ENCODE results near the gene CCDC148.
"Not testable (repeated sequence)": the region's sequence is repeated elsewhere in the genome, so short reads cannot be mapped to it uniquely, and the experiment has no call there.

The CCDC148 gene

GRCh38 chr2:158351466-158351816 is 105.1 kb downstream of the CCDC148 start:
- DNase-seq (ENCODE audit: low spot score): not testable (repeated sequence)

DNA sequence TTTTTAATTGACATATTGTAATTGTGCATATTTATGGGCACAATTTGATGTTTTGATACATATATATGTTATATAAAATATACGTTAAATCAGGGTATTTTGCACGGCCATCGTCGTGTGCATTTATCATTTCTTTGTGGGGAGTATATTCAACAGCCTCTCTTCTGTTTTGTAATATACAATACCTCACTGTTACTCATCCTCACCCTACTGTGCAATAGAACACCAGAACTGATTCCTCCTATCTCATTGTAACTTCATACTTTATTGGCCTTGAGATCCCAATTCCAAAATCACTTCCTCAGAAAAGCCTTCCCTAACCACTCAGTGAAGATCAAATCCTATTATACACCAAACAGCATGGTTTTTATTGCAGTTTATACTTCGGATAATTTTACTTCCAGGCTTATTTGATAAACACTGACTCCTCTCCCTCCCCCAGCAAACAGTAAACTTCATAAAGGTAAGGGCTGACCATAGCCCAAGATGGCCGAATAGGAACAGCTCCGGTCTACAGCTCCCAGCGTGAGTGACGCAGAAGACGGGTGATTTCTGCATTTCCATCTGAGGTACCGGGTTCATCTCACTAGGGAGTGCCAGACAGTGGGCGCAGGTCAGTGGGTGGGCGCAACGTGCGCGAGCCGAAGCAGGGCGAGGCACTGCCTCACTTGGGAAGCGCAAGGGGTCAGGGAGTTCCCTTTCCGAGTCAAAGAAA is 105.6 kb downstream of the CCDC148 start:
- not testable (repeated sequence) for DNase-seq (ENCODE audit: low spot score)

GRCh38 chr2:158346032-158346431 is 110.5 kb downstream of the CCDC148 start:
- no peak for DNase-seq (ENCODE audit: low spot score)

DNA sequence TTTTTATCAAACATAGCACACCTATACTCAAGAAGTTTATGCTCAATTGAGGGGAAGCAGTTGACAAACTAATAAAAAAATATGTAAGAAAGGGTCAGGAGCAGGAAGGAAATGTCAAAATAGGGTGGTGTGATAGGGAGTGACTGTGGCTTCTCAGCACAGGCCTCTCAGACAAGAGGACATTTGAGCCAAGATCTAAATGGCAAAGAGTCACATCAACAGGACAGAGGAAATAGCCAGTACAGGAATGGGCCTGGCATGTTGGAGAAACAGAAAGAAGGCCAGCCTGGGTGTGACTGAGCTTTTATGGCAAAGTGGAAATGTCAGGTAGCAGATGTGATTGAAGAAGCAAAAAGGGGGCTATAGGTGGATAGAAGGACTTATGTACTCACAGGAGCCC is 117.0 kb downstream of the CCDC148 start:
- no peak for DNase-seq (ENCODE audit: low spot score)

GRCh38 chr2:158337018-158337417 is 119.5 kb downstream of the CCDC148 start:
- DNase-seq (ENCODE audit: low spot score): no peak

- not testable (repeated sequence) for DNase-seq (ENCODE audit: low spot score)
Measured at GRCh38 chr2:158331799-158332198, 124.8 kb downstream of the CCDC148 start.

DNA sequence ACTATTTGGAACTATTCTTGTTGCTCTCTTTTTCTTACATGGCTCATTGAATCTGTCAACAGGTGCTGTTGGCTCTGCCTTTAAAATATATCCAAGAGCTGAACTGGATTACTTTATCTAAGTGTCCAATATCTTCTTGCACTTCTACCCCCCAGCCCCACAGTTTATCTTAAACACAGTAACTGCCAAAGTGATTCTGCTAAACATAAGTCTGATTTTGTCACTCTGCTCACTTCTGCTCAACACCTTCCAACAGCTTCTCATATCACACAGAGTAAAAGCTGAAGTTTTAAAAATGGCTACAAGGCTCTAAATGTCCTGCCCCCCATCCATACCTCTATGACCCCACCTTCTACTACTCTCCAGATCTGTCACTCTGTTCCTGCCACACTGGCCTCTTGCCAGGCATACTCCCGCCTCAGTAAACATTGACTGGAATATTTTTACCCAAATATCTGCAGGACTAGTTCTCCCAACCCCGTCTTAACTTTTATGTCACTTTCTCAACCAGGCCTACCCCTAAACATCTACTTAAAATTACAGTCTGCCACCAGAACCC is 130.7 kb downstream of the CCDC148 start:
- no peak for DNase-seq (ENCODE audit: low spot score)

DNA sequence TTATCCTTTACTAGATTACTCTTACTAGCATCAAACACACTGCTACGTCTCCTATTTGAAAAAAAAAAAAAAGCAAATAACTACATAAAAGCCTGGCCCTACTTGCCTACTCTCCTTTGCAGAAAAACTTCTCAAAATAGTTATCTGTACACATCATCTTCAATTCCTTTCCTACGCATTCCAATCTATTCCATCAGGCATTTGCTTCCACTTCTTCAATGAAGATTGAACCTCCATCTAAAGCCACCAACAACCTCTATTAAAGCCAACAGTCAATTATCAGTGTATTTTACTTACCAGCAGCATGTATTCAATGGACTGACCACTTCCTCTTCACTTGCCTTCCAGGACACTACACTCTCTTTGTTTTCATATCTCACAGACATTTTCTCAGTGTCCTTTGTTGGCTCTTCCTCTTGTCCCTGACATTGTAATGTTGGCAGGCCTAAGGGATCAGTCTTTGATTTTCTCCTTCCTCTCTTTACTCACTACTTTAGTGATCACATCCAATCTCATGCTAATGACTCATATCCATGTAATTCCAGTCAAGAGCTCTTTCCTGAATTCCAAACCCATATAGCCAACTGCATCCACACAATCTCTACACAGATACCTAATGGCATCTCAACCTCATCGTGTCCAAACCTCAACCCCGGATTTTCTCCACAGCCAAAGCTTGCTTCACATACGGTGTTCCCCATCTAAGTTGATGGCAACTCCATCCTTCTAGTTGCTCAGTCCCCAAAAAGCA is 131.3 kb downstream of the CCDC148 start:
- DNase-seq (ENCODE audit: low spot score): no peak

- no peak for DNase-seq (ENCODE audit: low spot score)
Measured at GRCh38 chr2:158323381-158323780, 133.2 kb downstream of the CCDC148 start.

GRCh38 chr2:158321264-158321663 is 135.3 kb downstream of the CCDC148 start:
- DNase-seq (ENCODE audit: low spot score): peak; percentile 38

GRCh38 chr2:158319269-158319668 is 137.3 kb downstream of the CCDC148 start:
- DNase-seq (ENCODE audit: low spot score): no peak

- DNase-seq (ENCODE audit: low spot score): no peak
Measured at GRCh38 chr2:158317642-158318041, 138.9 kb downstream of the CCDC148 start.

DNA sequence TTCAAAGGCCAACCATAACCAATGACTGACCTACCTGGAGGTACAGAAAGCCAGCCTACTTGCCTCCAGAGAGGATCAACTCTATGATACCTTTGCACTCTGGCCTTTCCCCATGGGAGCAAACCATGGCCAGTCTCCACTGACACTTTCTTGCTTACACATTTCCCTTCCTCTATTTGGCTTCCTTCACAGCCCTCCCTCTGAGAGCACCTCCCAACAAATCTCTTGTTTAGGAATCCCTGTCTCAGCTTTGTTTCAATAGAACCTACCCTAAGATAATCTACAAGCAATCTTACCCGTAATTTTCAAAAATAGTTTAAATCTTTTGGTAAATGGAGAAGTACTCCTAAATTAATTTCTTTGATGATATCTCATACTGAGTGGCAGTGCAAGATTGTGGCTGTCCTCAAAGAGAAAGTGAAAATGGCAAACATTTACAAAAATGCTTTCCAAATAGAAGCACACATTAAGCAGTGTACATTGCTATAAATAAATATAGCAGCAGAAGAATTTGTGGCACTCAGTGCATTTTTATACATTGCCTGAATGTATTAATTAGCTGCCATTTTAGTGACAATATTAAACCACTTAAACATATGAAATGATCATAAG is 140.6 kb downstream of the CCDC148 start:
- DNase-seq (ENCODE audit: low spot score): no peak

- DNase-seq (ENCODE audit: low spot score): no peak
Measured at GRCh38 chr2:158315000-158315399, 141.6 kb downstream of the CCDC148 start.

DNA sequence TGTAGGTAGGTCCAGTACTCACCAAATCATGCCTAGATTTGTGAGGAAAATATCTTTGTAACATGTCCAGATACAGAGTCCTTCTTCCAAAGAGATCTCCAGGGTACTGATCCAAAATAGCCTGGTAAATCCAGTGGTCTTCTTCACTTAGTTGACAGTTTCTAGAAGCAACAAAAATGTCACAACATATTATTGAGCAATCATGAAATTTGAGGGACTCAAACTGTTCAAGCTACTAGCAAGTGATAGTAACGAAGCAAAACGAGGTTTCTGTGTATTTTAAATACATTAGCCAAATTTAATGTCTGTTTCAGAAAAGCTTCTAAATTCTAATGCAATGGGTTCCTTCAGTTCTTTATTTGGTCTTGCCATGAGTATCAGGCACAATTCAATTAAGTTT is 142.8 kb downstream of the CCDC148 start:
- DNase-seq (ENCODE audit: low spot score): no peak

GRCh38 chr2:158312981-158313380 is 143.6 kb downstream of the CCDC148 start:
- DNase-seq (ENCODE audit: low spot score): no peak

- DNase-seq (ENCODE audit: low spot score): not testable (repeated sequence)
Measured at GRCh38 chr2:158310407-158310806, 146.1 kb downstream of the CCDC148 start.

DNA sequence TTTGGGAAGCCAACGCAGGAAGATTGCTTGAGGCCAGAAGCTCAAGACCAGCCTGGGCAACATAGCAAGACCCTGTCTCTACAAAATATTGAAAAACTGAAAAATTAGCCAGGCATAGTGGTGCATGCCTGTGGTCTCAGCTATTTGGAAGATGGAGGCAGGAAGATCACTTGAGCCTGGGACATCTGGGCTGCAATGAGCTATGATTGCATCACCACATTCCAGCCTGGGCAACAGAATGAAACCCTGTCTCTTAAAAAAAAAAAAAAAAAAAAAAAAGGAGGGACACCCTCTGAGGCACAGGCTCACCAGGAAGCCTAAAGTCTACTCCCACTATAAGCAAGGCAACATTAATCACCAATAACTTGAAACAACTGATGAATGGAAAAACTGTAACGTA is 151.1 kb downstream of the CCDC148 start:
- DNase-seq (ENCODE audit: low spot score): no peak

DNA sequence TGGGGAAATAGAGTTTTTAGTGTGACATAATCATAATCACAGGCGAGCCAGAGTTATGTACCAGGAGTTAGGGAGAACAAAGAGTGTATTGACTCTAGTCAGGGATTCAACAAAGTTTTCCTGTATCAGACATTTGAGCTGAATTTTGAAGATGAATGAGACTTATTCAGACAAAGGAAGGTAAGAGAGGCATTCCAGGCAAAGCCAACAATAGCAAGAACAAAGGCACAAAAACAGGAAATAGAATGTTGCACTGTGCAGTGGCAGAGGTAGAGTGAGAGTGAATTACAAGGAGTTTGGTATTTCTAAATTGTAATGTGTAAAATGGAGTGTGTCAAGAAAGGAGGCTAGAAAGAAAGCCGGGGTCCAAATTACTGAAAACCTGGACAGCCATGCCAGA is 156.2 kb downstream of the CCDC148 start:
- DNase-seq (ENCODE audit: low spot score): no peak

DNA sequence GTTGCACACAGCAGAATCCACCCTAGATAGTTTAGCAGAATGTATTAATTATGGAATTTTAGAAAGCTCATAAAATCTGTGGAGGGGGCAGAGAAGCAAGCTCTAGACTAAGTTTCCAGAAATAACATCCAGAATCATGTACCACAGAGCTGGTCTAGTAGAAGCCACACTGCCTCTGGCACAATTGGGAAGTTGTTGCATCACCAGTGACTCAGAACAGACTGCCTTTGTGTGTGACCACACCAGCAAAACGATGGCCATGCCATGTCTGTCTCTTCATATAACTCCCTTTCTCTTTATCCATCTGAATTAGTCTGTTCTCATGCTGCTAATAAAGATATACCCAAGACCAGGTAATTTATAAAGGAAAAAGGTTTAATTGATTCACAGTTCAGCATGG is 158.9 kb downstream of the CCDC148 start:
- no peak for DNase-seq (ENCODE audit: low spot score)

- no peak for DNase-seq (ENCODE audit: low spot score)
Measured at GRCh38 chr2:158297120-158297519, 159.4 kb downstream of the CCDC148 start.

GRCh38 chr2:158293722-158294121 is 162.8 kb downstream of the CCDC148 start:
- no peak for DNase-seq (ENCODE audit: low spot score)

Measured in LoVo (cell line).